ENCODE results near the gene MACROD2.

MACROD2 gene

GRCh38 chr20:14609328-14610221, 614.3 kb downstream of the MACROD2 start:
- H3K36me3 ChIP-seq (ENCODE audit: insufficient read depth, low read length): no peaks in the 10 kb centered on the region
- H3K27me3 ChIP-seq (ENCODE audit: insufficient read depth, low read length): no peaks in the 10 kb centered on the region
- no peaks in the 10 kb centered on the region for H3K4me1 ChIP-seq (ENCODE audit: insufficient read depth, low read length)
- no peak overlapping the region for H2AFZ ChIP-seq (ENCODE audit: low read depth, low read length)
- no peaks in the 10 kb centered on the region for H3K9me3 ChIP-seq (ENCODE audit: low read length)
- no peak overlapping the region for H3K4me3 ChIP-seq (ENCODE audit: low read length)

- Histone ChIP-seq H3K36me3 (ENCODE audit: insufficient read depth, low read length) (no peaks in the 10 kb centered on the region), H3K27me3 (ENCODE audit: insufficient read depth, low read length) (no peaks in the 10 kb centered on the region), H3K4me3 (ENCODE audit: low read length) (no peak overlapping the region), H3K9me3 (ENCODE audit: low read length) (no peaks in the 10 kb centered on the region), H2AFZ (ENCODE audit: low read depth, low read length) (no peak overlapping the region), H3K4me1 (ENCODE audit: insufficient read depth, low read length) (no peaks in the 10 kb centered on the region)
These were observed 616.2 kb downstream of the MACROD2 start for GRCh38 chr20:14611479-14611878.

GRCh38 chr20:14612391-14612790, 617.1 kb downstream of the MACROD2 start:
- Histone ChIP-seq H3K36me3 (ENCODE audit: insufficient read depth, low read length) (no peaks in the 10 kb centered on the region), H3K4me1 (ENCODE audit: insufficient read depth, low read length) (no peaks in the 10 kb centered on the region)

DNA sequence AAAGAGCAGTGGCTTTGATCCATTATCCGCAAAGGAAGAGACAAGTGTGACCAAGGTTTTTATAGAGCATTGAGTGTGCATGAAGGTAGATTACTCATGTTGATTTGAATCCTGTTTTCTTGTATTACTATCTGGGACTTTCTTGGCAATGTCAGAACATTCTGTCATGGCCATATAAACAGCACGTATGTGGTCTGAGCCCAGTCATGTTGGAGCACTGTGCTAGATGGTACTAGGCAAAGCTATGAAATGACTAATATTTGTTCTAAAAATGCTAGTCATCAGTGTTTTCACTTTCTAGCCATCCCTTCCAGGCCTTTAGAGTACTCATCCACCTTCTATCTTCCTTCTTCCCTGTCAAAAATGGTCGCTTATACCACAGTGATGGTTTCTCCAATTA, 620.7 kb downstream of the MACROD2 start:
- Histone ChIP-seq H3K4me3 (ENCODE audit: low read length) (no peak overlapping the region), H3K36me3 (ENCODE audit: insufficient read depth, low read length) (no peaks in the 10 kb centered on the region), H3K27me3 (ENCODE audit: insufficient read depth, low read length) (no peaks in the 10 kb centered on the region), H2AFZ (ENCODE audit: low read depth, low read length) (no peak overlapping the region), H3K9me3 (ENCODE audit: low read length) (no peaks in the 10 kb centered on the region), H3K4me1 (ENCODE audit: insufficient read depth, low read length) (peaks cover 7% of the 10 kb centered on the region)

More at GRCh38 chr20:14612391-14612790, 617.1 kb downstream of the MACROD2 start:
- Histone ChIP-seq H2AFZ (ENCODE audit: low read depth, low read length) (no peak overlapping the region), H3K4me3 (ENCODE audit: low read length) (no peak overlapping the region), H3K27me3 (ENCODE audit: insufficient read depth, low read length) (no peaks in the 10 kb centered on the region), H3K9me3 (ENCODE audit: low read length) (no peaks in the 10 kb centered on the region)

DNA sequence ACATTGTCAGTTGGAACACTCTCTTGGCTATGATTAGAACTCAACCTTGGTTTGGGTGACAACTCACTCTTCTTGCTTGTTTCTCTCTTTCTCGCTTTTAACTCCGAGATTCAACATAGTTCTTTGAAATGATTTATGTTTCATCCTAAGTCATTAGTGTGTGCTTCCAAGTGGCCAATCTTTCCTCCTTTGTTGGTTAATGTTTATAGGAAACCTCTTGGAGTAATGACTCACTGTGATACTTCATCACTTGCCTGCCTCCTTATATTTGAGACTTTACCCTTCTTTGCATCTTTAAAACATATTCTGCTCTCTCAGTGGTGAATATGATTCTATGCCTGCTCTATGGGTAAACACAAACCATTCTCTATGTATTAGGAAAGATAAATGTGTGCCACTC, 621.8 kb downstream of the MACROD2 start:
- Histone ChIP-seq H3K9me3 (ENCODE audit: low read length) (no peaks in the 10 kb centered on the region), H3K4me1 (ENCODE audit: insufficient read depth, low read length) (peaks cover 7% of the 10 kb centered on the region), H3K27me3 (ENCODE audit: insufficient read depth, low read length) (no peaks in the 10 kb centered on the region), H2AFZ (ENCODE audit: low read depth, low read length) (no peak overlapping the region), H3K36me3 (ENCODE audit: insufficient read depth, low read length) (no peaks in the 10 kb centered on the region), H3K4me3 (ENCODE audit: low read length) (no peak overlapping the region)

- Histone ChIP-seq H3K27me3 (ENCODE audit: insufficient read depth, low read length) (no peaks in the 10 kb centered on the region), H2AFZ (ENCODE audit: low read depth, low read length) (no peak overlapping the region), H3K9me3 (ENCODE audit: low read length) (no peaks in the 10 kb centered on the region), H3K4me1 (ENCODE audit: insufficient read depth, low read length) (peaks cover 7% of the 10 kb centered on the region), H3K4me3 (ENCODE audit: low read length) (no peak overlapping the region), H3K36me3 (ENCODE audit: insufficient read depth, low read length) (no peaks in the 10 kb centered on the region)
These were observed 624.1 kb downstream of the MACROD2 start for GRCh38 chr20:14619411-14619810.

DNA sequence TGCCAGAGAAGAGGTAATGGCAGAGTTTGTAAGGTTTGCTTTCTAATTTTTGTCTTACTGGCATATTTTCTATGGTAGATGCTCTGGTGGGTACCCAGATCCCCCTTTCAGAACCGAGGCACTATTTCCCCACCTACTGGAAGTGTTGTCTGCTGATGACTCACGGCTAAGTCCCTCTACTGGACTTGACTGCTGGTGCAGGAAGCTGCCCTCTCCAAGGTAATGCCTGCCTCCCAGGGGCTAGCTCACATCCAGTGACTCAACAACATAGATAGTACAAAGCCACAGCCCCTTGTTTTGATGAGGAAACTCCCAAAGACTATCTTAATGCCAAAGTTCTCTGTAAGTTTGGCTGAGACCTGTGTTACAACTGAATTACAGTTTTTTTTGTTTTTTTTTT, 627.5 kb downstream of the MACROD2 start:
- no peaks in the 10 kb centered on the region for H3K36me3 ChIP-seq (ENCODE audit: insufficient read depth, low read length)
- no peak overlapping the region for H3K4me3 ChIP-seq (ENCODE audit: low read length)

DNA sequence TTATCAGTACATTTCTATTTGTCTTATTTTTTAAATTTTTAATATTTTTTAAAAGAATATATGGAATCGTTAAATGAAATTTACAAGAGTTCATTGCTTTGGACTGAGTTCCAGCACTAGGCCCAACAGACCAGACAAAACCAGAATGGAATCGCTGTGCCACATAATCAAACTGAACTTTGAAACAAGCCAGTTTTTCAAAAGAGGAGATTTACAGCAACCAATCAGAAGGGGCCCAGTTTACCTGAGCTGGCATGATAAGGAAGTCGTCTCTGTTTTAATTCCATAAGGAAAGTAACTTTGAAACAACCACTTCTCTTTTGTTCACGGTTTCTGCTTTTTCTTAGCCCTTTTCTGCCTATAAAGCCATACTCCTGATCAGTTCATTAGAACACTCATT, 635.7 kb downstream of the MACROD2 start:
- peaks cover 14% of the 10 kb centered on the region for H3K4me1 ChIP-seq (ENCODE audit: insufficient read depth, low read length)
- no peak overlapping the region for H3K4me3 ChIP-seq (ENCODE audit: low read length)
- no peak overlapping the region for H2AFZ ChIP-seq (ENCODE audit: low read depth, low read length)

More for the DNA sequence above, 627.5 kb downstream of the MACROD2 start:
- Histone ChIP-seq H3K9me3 (ENCODE audit: low read length) (no peaks in the 10 kb centered on the region), H3K27me3 (ENCODE audit: insufficient read depth, low read length) (no peaks in the 10 kb centered on the region), H2AFZ (ENCODE audit: low read depth, low read length) (no peak overlapping the region), H3K4me1 (ENCODE audit: insufficient read depth, low read length) (peaks cover 7% of the 10 kb centered on the region)

GRCh38 chr20:14632906-14633305, 637.6 kb downstream of the MACROD2 start:
- Histone ChIP-seq H3K4me1 (ENCODE audit: insufficient read depth, low read length) (peaks cover 14% of the 10 kb centered on the region), H3K36me3 (ENCODE audit: insufficient read depth, low read length) (no peaks in the 10 kb centered on the region), H3K4me3 (ENCODE audit: low read length) (no peak overlapping the region), H3K27me3 (ENCODE audit: insufficient read depth, low read length) (no peaks in the 10 kb centered on the region), H3K9me3 (ENCODE audit: low read length) (no peaks in the 10 kb centered on the region), H2AFZ (ENCODE audit: low read depth, low read length) (no peak overlapping the region)

More for the DNA sequence above, 635.7 kb downstream of the MACROD2 start:
- Histone ChIP-seq H3K27me3 (ENCODE audit: insufficient read depth, low read length) (no peaks in the 10 kb centered on the region), H3K36me3 (ENCODE audit: insufficient read depth, low read length) (no peaks in the 10 kb centered on the region), H3K9me3 (ENCODE audit: low read length) (no peaks in the 10 kb centered on the region)

GRCh38 chr20:14633507-14633906, 638.2 kb downstream of the MACROD2 start:
- Histone ChIP-seq H3K27me3 (ENCODE audit: insufficient read depth, low read length) (no peaks in the 10 kb centered on the region), H3K4me3 (ENCODE audit: low read length) (no peak overlapping the region), H3K4me1 (ENCODE audit: insufficient read depth, low read length) (peaks cover 14% of the 10 kb centered on the region), H3K9me3 (ENCODE audit: low read length) (no peaks in the 10 kb centered on the region), H2AFZ (ENCODE audit: low read depth, low read length) (no peak overlapping the region), H3K36me3 (ENCODE audit: insufficient read depth, low read length) (no peaks in the 10 kb centered on the region)

- no peak overlapping the region for H2AFZ ChIP-seq (ENCODE audit: low read depth, low read length)
- no peaks in the 10 kb centered on the region for H3K9me3 ChIP-seq (ENCODE audit: low read length)
- no peaks in the 10 kb centered on the region for H3K36me3 ChIP-seq (ENCODE audit: insufficient read depth, low read length)
- H3K27me3 ChIP-seq (ENCODE audit: insufficient read depth, low read length): no peaks in the 10 kb centered on the region
- peaks cover 14% of the 10 kb centered on the region for H3K4me1 ChIP-seq (ENCODE audit: insufficient read depth, low read length)
- H3K4me3 ChIP-seq (ENCODE audit: low read length): no peak overlapping the region
These were observed 639.3 kb downstream of the MACROD2 start for GRCh38 chr20:14634665-14635064.

- H2AFZ ChIP-seq (ENCODE audit: low read depth, low read length): no peak overlapping the region
- H3K9me3 ChIP-seq (ENCODE audit: low read length): peaks cover 5% of the 10 kb centered on the region
- no peaks in the 10 kb centered on the region for H3K36me3 ChIP-seq (ENCODE audit: insufficient read depth, low read length)
- no peaks in the 10 kb centered on the region for H3K27me3 ChIP-seq (ENCODE audit: insufficient read depth, low read length)
- H3K4me3 ChIP-seq (ENCODE audit: low read length): no peak overlapping the region
- H3K4me1 ChIP-seq (ENCODE audit: insufficient read depth, low read length): peaks cover 14% of the 10 kb centered on the region
These were observed 642.1 kb downstream of the MACROD2 start for GRCh38 chr20:14637441-14637840.

DNA sequence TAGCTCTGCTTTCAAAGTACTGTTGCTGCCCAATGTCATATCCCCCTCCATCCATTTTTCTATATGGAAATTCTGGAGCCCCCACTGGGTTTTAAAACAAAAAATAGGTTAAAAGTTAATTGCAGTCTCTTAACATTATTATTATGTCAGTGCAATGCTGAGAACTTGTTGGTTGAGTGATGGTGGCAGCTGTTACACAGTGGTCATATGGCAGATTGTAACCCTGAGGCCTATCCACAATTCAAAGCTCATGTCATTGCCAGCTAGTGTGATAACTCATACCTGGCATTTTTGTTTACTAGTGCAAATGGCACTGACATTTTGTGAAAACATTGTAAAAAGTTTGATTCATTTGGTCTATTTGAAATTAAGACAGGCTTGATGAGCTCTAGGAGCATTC, 647.8 kb downstream of the MACROD2 start:
- Histone ChIP-seq H3K36me3 (ENCODE audit: insufficient read depth, low read length) (no peaks in the 10 kb centered on the region), H3K4me1 (ENCODE audit: insufficient read depth, low read length) (no peaks in the 10 kb centered on the region), H3K4me3 (ENCODE audit: low read length) (no peak overlapping the region), H3K27me3 (ENCODE audit: insufficient read depth, low read length) (no peaks in the 10 kb centered on the region), H3K9me3 (ENCODE audit: low read length) (peaks cover 5% of the 10 kb centered on the region), H2AFZ (ENCODE audit: low read depth, low read length) (no peak overlapping the region)

GRCh38 chr20:14643556-14643955, 648.2 kb downstream of the MACROD2 start:
- Histone ChIP-seq H2AFZ (ENCODE audit: low read depth, low read length) (no peak overlapping the region), H3K4me3 (ENCODE audit: low read length) (no peak overlapping the region), H3K27me3 (ENCODE audit: insufficient read depth, low read length) (no peaks in the 10 kb centered on the region), H3K36me3 (ENCODE audit: insufficient read depth, low read length) (no peaks in the 10 kb centered on the region), H3K4me1 (ENCODE audit: insufficient read depth, low read length) (no peaks in the 10 kb centered on the region), H3K9me3 (ENCODE audit: low read length) (peaks cover 5% of the 10 kb centered on the region)
